ENCODE data around the gene SEMA7A.

The SEMA7A gene

DNA sequence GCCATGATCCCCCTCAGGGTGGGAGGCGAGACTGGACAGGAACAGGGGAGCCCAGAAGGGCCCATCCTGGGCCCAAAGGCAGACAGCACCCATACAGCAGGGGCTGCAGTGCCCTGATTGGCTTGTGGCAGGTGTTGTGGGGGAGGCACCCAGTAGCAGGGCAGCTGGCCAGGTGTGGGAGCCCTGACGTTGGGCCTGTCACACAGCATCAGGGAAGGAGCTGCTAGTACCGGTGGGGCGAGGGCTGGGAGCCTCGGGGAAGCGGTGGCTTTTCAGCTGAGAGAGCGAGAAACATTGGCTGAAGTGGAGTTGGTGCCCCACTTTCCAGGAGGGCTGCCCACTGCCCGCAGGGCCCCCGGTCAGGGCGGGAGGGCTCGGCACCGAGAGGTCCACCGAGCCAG is 46.6 kb downstream of the SEMA7A start:
- no peak for DNase-seq (ENCODE audit: low read depth, low spot score)

GRCh38 chr15:74386496-74387140 is 47.1 kb downstream of the SEMA7A start:
- DNase-seq (ENCODE audit: low read depth, low spot score), result no peak

DNA sequence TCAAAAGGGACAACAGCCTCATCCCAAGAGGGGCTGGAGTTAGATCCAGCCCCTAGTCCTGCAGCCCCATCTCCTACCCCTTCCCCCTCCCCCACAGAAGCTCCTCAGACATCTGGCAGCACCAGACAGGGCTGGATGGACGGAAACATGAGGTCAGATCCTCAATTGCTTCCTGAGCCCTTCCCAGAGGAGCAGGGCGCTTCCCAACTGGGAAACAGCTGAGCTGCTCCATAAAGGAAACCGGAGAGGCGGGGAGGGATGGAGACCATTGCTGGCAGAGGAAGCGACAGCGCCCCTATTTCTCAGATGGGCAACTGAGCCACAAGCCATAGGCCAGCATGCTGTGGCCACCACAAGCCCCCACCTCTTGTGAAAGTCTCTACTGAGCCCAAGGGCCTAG is 48.0 kb downstream of the SEMA7A start:
- DNase-seq (ENCODE audit: low read depth, low spot score), result no peak

GRCh38 chr15:74384881-74385643 is 48.7 kb downstream of the SEMA7A start:
- DNase-seq (ENCODE audit: low read depth, low spot score), result no peak

- DNase-seq (ENCODE audit: low read depth, low spot score), result no peak
These were observed 49.2 kb downstream of the SEMA7A start for GRCh38 chr15:74384566-74384880.

DNA sequence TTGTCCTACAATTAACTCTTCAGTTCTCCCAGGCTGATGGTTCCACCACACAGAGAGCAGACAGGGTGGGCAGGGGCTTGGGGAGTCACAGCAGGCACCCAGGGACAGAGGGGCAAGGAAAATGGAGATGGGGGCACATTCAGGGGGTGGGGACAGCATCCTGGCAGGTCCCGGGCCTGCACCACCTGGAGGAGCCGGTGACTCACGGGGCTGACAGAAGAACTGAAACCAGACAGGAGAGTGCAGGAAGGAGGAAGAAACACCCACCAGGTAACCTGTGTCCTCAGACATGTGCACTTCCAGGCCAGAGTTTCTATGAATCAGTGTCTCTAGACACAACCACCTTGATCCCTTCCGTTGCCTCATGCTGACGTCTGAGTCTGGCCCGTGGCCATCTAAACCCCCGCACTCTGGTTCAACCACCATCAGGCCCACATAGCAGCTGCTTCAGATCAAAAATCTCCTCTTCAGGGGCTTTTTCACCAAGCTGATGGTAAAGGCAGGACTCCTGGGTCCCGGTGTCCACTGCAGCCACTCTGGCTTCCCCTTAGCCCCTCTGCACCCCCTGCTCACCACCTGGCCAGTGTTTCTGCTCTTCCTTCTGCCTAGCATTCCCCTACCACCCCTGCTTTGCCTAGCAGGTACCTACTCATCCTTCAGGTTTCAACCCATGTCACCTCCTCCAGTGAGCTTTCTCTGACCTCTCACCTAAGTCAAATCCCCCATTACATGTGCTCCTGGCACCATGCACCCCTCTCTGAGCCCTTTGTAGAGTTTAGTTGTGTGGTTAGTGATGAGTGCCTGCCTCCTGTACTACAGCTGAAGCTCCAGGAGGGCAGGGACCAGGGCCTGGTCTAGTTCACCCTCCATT is 49.8 kb downstream of the SEMA7A start:
- no peak for DNase-seq (ENCODE audit: low read depth, low spot score)

DNA sequence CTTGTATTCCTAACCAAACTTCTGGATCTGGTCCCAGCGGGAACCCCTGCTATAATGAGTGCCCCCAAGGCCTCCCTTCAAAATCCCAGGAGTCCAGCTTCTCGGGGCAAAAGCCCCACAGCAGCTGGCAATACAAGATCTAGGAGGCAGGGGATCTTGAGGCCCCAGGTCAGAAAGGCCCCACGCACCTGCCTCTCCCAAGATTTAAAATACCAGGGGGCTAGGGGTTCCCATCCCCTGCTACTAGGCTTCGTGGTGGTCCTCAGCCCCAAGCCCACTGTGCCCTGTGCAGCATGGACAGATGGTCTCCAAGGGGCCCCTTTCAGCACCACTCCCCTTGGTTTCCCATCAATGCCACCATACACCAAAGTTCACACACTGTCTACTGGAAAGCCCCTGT is 50.5 kb downstream of the SEMA7A start:
- no peak for DNase-seq (ENCODE audit: low read depth, low spot score)

- DNase-seq (ENCODE audit: low read depth, low spot score), result no peak
These were observed 51.5 kb downstream of the SEMA7A start for GRCh38 chr15:74382004-74382816.

GRCh38 chr15:74381481-74381880 is 52.3 kb downstream of the SEMA7A start:
- no peak for DNase-seq (ENCODE audit: low read depth, low spot score)

DNA sequence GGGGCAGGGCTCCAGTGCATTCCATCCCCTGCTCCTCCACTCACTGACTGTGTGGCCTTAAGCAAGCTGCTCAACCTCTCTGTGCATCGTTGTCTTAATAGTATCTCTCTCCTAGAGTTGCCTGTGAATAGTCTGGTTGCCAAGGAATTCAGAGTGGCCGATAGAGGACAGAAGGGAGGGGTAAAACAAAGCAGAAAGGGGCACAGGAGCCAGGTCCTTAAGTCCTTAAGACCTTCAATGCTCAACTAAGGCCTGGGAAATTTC is 52.6 kb downstream of the SEMA7A start:
- DNase-seq (ENCODE audit: low read depth, low spot score), result no peak

- no peak for DNase-seq (ENCODE audit: low read depth, low spot score)
These were observed 53.2 kb downstream of the SEMA7A start for GRCh38 chr15:74380361-74381189.

- no peak for DNase-seq (ENCODE audit: low read depth, low spot score)
These were observed 54.9 kb downstream of the SEMA7A start for GRCh38 chr15:74378848-74379247.

DNA sequence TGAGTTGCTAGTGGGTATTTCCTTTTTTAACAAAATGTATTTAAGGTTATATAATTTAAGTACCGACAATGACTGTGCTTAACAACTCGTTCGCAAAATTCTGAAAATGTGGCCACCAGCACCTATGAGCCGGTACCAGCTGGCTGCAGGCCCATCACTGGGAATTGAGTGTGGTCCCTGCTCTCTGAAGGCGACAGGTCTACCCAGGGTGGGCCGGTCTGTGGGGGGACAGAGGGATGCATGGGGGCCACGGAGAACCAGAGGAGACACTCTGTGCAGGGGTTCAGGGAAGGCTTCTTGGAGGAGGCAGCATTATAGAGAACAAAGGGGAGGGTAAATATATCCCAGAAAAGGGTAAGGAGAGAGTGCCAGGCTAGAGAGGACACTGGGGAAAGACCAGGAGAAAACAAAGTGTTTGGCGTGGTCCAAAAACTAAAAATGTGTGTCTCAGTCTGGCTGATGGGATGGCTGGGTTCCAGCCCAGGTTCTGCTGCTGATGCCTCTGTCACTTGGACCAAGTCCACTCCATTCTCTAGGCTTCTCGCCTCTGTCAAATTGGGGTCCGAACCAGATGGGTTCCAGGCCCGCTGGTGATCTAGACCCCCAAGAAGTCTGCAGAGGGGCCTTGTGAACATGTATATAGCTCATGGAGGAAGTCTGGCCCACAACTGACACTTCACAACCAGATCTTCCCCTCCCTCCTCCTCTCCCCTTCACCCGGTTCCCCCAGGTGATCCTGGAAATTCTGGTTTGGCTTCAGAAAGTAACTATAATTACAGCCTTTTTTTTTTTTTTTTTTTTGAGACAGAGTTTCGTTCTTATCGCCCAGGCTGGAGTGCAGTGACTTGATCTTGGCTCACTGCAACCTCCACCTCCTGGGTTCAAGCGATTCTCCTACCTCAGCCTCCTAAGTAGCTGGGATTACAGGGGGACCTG is 55.7 kb downstream of the SEMA7A start:
- DNase-seq (ENCODE audit: low read depth, low spot score), result no peak

- DNase-seq (ENCODE audit: low read depth, low spot score), result no peak
These were observed 56.8 kb downstream of the SEMA7A start for GRCh38 chr15:74376825-74377581.

DNA sequence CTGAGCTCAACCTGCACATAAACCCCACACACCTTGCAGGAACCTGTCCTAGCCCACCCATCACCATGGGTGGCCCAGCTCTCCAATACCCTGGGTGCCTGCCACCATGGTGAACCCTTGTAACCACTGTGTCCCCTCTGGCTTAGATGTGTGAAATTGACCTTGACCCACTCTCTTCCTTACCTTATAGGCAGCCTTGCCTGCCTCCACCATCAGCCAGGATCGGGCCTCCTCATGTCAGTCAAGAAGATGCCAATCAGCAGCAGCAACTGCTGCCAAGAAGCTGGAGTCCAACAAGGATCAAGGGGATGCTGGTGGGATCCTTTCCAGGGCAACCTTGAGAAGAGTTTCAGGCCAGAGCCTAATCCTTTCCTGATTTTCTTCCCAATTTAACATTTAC is 57.5 kb downstream of the SEMA7A start:
- no peak for DNase-seq (ENCODE audit: low read depth, low spot score)

DNA sequence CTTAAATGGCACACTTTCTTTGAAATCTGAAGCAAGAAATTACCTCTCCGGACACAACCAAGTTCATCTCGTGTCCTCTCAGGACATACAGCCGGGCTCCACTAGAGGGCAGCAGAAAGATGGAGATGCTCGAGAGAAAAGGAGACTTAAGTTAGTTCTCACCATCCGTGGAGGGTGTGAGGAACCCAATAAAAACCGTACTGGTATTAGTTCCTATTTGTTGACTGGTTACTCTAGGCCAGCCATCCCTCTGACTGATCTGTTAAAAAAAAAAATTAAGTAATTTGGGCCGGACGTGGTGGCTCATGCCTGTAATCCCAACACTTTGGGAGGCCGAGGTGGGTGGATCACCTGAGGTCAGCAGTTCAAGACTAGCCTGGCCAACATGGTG is 58.5 kb downstream of the SEMA7A start:
- no peak for DNase-seq (ENCODE audit: low read depth, low spot score)

- DNase-seq (ENCODE audit: low read depth, low spot score), result no peak
These were observed 59.0 kb downstream of the SEMA7A start for GRCh38 chr15:74374648-74375302.

GRCh38 chr15:74373731-74374647 is 59.8 kb downstream of the SEMA7A start:
- DNase-seq (ENCODE audit: low read depth, low spot score), result no peak
